ENCODE results near the gene SULT2B1.

The SULT2B1 gene

DNA sequence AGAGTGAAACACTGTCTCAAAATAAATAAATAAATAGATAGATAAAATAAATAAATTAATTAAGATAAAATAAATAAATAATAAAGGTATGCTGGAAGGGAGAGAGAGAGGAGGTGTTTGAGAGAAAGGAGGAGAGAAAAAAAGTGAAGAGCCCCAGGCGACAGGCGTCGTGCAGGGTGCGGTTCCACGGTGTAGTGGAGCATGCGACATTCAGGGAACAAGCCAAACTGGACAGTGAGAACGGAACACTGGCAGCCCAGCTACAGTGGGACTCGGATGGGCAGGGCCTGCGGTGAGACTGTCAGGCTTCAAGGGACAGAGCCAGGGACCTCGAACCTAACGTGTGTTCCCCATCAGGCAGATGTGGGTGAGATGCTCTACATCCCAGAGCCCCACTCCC lies 9.4 kb downstream of the SULT2B1 start:
- TF ChIP-seq CEBPB (IDR thresholded peaks at IDR 0.05) (no peak), TEAD4 (IDR thresholded peaks at IDR 0.05) (no peak), TAF1 (IDR thresholded peaks at IDR 0.05; ENCODE audit: low read depth) (no peak), YY1 (IDR thresholded peaks at IDR 0.05; ENCODE audit: low read depth) (no peak), RAD21 (IDR thresholded peaks at IDR 0.05; ENCODE audit: low read depth) (no peak), CREB1 (IDR thresholded peaks at IDR 0.05; ENCODE audit: low read depth) (no peak), FOXM1 (IDR thresholded peaks at IDR 0.05; ENCODE audit: borderline replicate concordance, low read depth) (no peak), NFIC (IDR thresholded peaks at IDR 0.05) (no peak), EGR1 (IDR thresholded peaks at IDR 0.05) (no peak), EP300 (IDR thresholded peaks at IDR 0.05; ENCODE audit: borderline replicate concordance) (no peak), REST (IDR thresholded peaks at IDR 0.05; ENCODE audit: low read depth) (no peak), ZBTB7A (IDR thresholded peaks at IDR 0.05; ENCODE audit: low read depth) (no peak), TCF12 (IDR thresholded peaks at IDR 0.05; ENCODE audit: low read depth) (no peak)
- TF ChIP-seq, protein P1, sequence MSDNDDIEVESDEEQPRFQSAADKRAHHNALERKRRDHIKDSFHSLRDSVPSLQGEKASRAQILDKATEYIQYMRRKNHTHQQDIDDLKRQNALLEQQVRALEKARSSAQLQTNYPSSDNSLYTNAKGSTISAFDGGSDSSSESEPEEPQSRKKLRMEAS (IDR thresholded peaks at IDR 0.05): no peak
- TF ChIP-seq, protein P2, sequence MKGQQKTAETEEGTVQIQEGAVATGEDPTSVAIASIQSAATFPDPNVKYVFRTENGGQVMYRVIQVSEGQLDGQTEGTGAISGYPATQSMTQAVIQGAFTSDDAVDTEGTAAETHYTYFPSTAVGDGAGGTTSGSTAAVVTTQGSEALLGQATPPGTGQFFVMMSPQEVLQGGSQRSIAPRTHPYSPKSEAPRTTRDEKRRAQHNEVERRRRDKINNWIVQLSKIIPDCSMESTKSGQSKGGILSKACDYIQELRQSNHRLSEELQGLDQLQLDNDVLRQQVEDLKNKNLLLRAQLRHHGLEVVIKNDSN (IDR thresholded peaks at IDR 0.05): no peak

GRCh38 chr19:48565090-48565489 lies 13.1 kb downstream of the SULT2B1 start:
- TF ChIP-seq, protein P2 (IDR thresholded peaks at IDR 0.05): no peak
- TF ChIP-seq TEAD4 (IDR thresholded peaks at IDR 0.05) (no peak), EP300 (IDR thresholded peaks at IDR 0.05; ENCODE audit: borderline replicate concordance) (no peak), EGR1 (IDR thresholded peaks at IDR 0.05) (no peak), TCF12 (IDR thresholded peaks at IDR 0.05; ENCODE audit: low read depth) (no peak), REST (IDR thresholded peaks at IDR 0.05; ENCODE audit: low read depth) (no peak), CREB1 (IDR thresholded peaks at IDR 0.05; ENCODE audit: low read depth) (no peak), TAF1 (IDR thresholded peaks at IDR 0.05; ENCODE audit: low read depth) (no peak), NFIC (IDR thresholded peaks at IDR 0.05) (no peak), FOXM1 (IDR thresholded peaks at IDR 0.05; ENCODE audit: borderline replicate concordance, low read depth) (no peak), YY1 (IDR thresholded peaks at IDR 0.05; ENCODE audit: low read depth) (no peak), ZBTB7A (IDR thresholded peaks at IDR 0.05; ENCODE audit: low read depth) (no peak), CEBPB (IDR thresholded peaks at IDR 0.05) (no peak)
- TF ChIP-seq, protein P1 (IDR thresholded peaks at IDR 0.05): no peak

- TF ChIP-seq, protein P1 (IDR thresholded peaks at IDR 0.05): 0 out of 2 replicates have a peak, but pooled peaks have one; percentile 30
- TF ChIP-seq RAD21 (IDR thresholded peaks at IDR 0.05; ENCODE audit: low read depth): peak; percentile 22; the same call in 1 of the 2 replicates
- TF ChIP-seq, protein P2 (IDR thresholded peaks at IDR 0.05): no peak
- peak; percentile 79 for TF ChIP-seq NFIC (IDR thresholded peaks at IDR 0.05)
- TF ChIP-seq EP300 (IDR thresholded peaks at IDR 0.05; ENCODE audit: borderline replicate concordance): peak; percentile 63; the same call in 1 of the 2 replicates
- TF ChIP-seq CEBPB (IDR thresholded peaks at IDR 0.05): no peak
- peak; percentile 51; the same call in 1 of the 2 replicates for TF ChIP-seq YY1 (IDR thresholded peaks at IDR 0.05; ENCODE audit: low read depth)
- no peak for TF ChIP-seq CREB1 (IDR thresholded peaks at IDR 0.05; ENCODE audit: low read depth)
- TF ChIP-seq TEAD4 (IDR thresholded peaks at IDR 0.05): no peak; the same call in none of the 2 replicates
- TF ChIP-seq ZBTB7A (IDR thresholded peaks at IDR 0.05; ENCODE audit: low read depth): peak; percentile 80
- peak; percentile 53; the same call in 1 of the 2 replicates for TF ChIP-seq TCF12 (IDR thresholded peaks at IDR 0.05; ENCODE audit: low read depth)
- TF ChIP-seq EGR1 (IDR thresholded peaks at IDR 0.05): no peak
These were observed 16.4 kb downstream of the SULT2B1 start for GRCh38 chr19:48568345-48568886.

GRCh38 chr19:48569814-48570213 lies 17.8 kb downstream of the SULT2B1 start:
- TF ChIP-seq, protein P2 (IDR thresholded peaks at IDR 0.05): no peak
- TF ChIP-seq, protein P1 (IDR thresholded peaks at IDR 0.05): 0 out of 2 replicates have a peak, but pooled peaks have one; percentile 15
- no peak for TF ChIP-seq RAD21 (IDR thresholded peaks at IDR 0.05; ENCODE audit: low read depth)
- 0 out of 2 replicates have a peak, but pooled peaks have one; percentile 18 for TF ChIP-seq TCF12 (IDR thresholded peaks at IDR 0.05; ENCODE audit: low read depth)
- no peak for TF ChIP-seq CREB1 (IDR thresholded peaks at IDR 0.05; ENCODE audit: low read depth)
- 0 out of 2 replicates have a peak, but pooled peaks have one; percentile 26 for TF ChIP-seq YY1 (IDR thresholded peaks at IDR 0.05; ENCODE audit: low read depth)
- no peak; the same call in 1 of the 2 replicates for TF ChIP-seq EP300 (IDR thresholded peaks at IDR 0.05; ENCODE audit: borderline replicate concordance)
- no peak for TF ChIP-seq ZBTB7A (IDR thresholded peaks at IDR 0.05; ENCODE audit: low read depth)
- no peak for TF ChIP-seq FOXM1 (IDR thresholded peaks at IDR 0.05; ENCODE audit: borderline replicate concordance, low read depth)
- TF ChIP-seq EGR1 (IDR thresholded peaks at IDR 0.05): no peak
- TF ChIP-seq CEBPB (IDR thresholded peaks at IDR 0.05): no peak
- TF ChIP-seq TEAD4 (IDR thresholded peaks at IDR 0.05): no peak
- TF ChIP-seq REST (IDR thresholded peaks at IDR 0.05; ENCODE audit: low read depth): no peak

All from Ishikawa (cell line).